ENCODE measurements around the gene C3orf62.

- TF ChIP-seq MAX (IDR thresholded peaks at IDR 0.05) (no peak), CTCF (IDR thresholded peaks at IDR 0.05; ENCODE audit: low read depth, low read length, missing input control) (no peak), EGR1 (IDR thresholded peaks at IDR 0.05; ENCODE audit: low read depth in 2 of 2) (no peak), ATF3 (IDR thresholded peaks at IDR 0.05) (no peak), FOXA2 (IDR thresholded peaks at IDR 0.05) (no peak), YY1 (IDR thresholded peaks at IDR 0.05) (no peak), TAF1 (conservative IDR thresholded peaks at IDR 0.05) (no peak), JUND (IDR thresholded peaks at IDR 0.05) (peak in 1 of 2 donors; percentile 48)
Observed at GRCh38 chr3:49248840-49249227, 28.2 kb downstream of the C3orf62 start.
